GM23338 (cell line): ENCODE measurements around the gene WNT4. TPM values are rescaled to one million over a fixed set of nuclear protein-coding genes. Genes with fewer than 3 reads are reported as not detected.

Experiments
- ATAC-seq: fragments of 200-7000 bp; cut with Tn5 transposase; 3 replicates; pipeline ENCODE4 v1.9.1; 2020
- DNase-seq: peaks from one replicate; pipeline ENCODE4 v3.0.0-alpha.2; 2015; ENCODE audit warnings: low spot score
- H2AFZ ChIP-seq: fragments of 200-600 bp; sonication (generic); 2 replicates; pipeline ENCODE4 v1.8.0; 2016; ENCODE audit warnings: antibody characterized with exemption, mild to moderate bottlenecking, moderate library complexity
- H3F3A ChIP-seq: fragments of 200-600 bp; sonication (generic); replicated peaks from 2 replicates; pipeline ENCODE4 v1.8.0; 2017; ENCODE audit warnings: antibody characterized with exemption, mixed run types, low read depth
- H3K27ac ChIP-seq: fragments of 200-600 bp; sonication (generic); 2 replicates; pipeline ENCODE4 v1.6.1; 2016; ENCODE audit warnings: low read depth
- H3K27me3 ChIP-seq: fragments of 200-600 bp; sonication (generic); 2 replicates; pipeline ENCODE4 v1.8.0; 2016; ENCODE audit warnings: mild to moderate bottlenecking, mixed run types, moderate library complexity; ENCODE audit not compliant: insufficient read depth
- H3K36me3 ChIP-seq: fragments of 200-600 bp; sonication (generic); 2 replicates; pipeline ENCODE4 v1.8.0; 2016; ENCODE audit warnings: mild to moderate bottlenecking; ENCODE audit not compliant: insufficient read depth
- H3K4me1 ChIP-seq: fragments of 200-600 bp; sonication (generic); 2 replicates; pipeline ENCODE4 v1.8.0; 2016; ENCODE audit warnings: mild to moderate bottlenecking, moderate library complexity; ENCODE audit not compliant: insufficient read depth
- H3K4me2 ChIP-seq: fragments of 200-600 bp; sonication (generic); 2 replicates; pipeline ENCODE4 v1.7.1; 2017; ENCODE audit warnings: mixed run types
- H3K4me3 ChIP-seq: fragments of 200-600 bp; sonication (generic); 2 replicates; pipeline ENCODE4 v1.6.1; 2016; ENCODE audit warnings: mixed run types
- H3K79me2 ChIP-seq: fragments of 200-600 bp; sonication (generic); replicated peaks from 2 replicates; pipeline ENCODE4 v1.8.0; 2017; ENCODE audit warnings: mild to moderate bottlenecking; ENCODE audit not compliant: insufficient read depth
- H3K9me2 ChIP-seq: fragments of 200-600 bp; sonication (generic); 2 replicates; pipeline ENCODE4 v1.8.0; 2017; ENCODE audit not compliant: insufficient read depth
- H4K20me1 ChIP-seq: fragments of 200-600 bp; sonication (generic); replicated peaks from 2 replicates; pipeline ENCODE4 v1.8.0; 2017; ENCODE audit warnings: mild to moderate bottlenecking; ENCODE audit not compliant: insufficient read depth
- H3K27ac Mint-ChIP-seq: 2 replicates; pipeline ENCODE4 v1.8.0; 2020; ENCODE audit warnings: inconsistent platforms, mild to moderate bottlenecking, moderate library complexity, mixed read lengths
- H3K27me3 Mint-ChIP-seq: 3 replicates; pipeline ENCODE4 v1.8.0; 2022; ENCODE audit warnings: low read depth, mild to moderate bottlenecking, moderate library complexity, mixed read lengths, inconsistent platforms; ENCODE audit not compliant: insufficient read depth, poor library complexity
- H3K36me3 Mint-ChIP-seq: 3 replicates; pipeline ENCODE4 v1.8.0; 2021; ENCODE audit warnings: low read depth, mild to moderate bottlenecking, inconsistent platforms, moderate library complexity, mixed read lengths
- H3K4me1 Mint-ChIP-seq: 3 replicates; pipeline ENCODE4 v1.8.0; 2020; ENCODE audit warnings: mild to moderate bottlenecking, inconsistent platforms, mixed read lengths
- H3K4me3 Mint-ChIP-seq: 3 replicates; pipeline ENCODE4 v1.8.0; 2021; ENCODE audit warnings: moderate library complexity, mild to moderate bottlenecking, inconsistent platforms, mixed read lengths
- H3K9me3 Mint-ChIP-seq: 3 replicates; pipeline ENCODE4 v1.8.0; 2020; ENCODE audit warnings: moderate library complexity, mild to moderate bottlenecking, inconsistent platforms, mixed read lengths
- CREB1 ChIP-seq: fragments of 250-450 bp; sonication (Bioruptor Pico); IDR thresholded peaks from 2 replicates; pipeline ENCODE4 v1.5.0; 2020; ENCODE audit warnings: low read depth, mild to moderate bottlenecking, moderate library complexity
- CTCF ChIP-seq, 2 experiments: fragments of 200-600 bp in 1 of 2; sonication (generic) in 1 of 2; conservative IDR thresholded peaks; 2 replicates each; pipeline versions ENCODE4 v1.5.1 to v1.6.1; 2016 to 2017; ENCODE audit warnings: antibody characterized with exemption in 2 of 2, low read depth in 2 of 2, mild to moderate bottlenecking in 2 of 2, moderate library complexity in 1 of 2
- ETS1 ChIP-seq: IDR thresholded peaks from 2 replicates; pipeline ENCODE4 v1.6.1; 2016; ENCODE audit warnings: antibody characterized with exemption
- EZH2 ChIP-seq: fragments of 200-600 bp; sonication (generic); IDR thresholded peaks from one replicate; pipeline ENCODE4 v1.8.0; 2017; ENCODE audit warnings: antibody characterized with exemption, mild to moderate bottlenecking, low read depth; ENCODE audit not compliant: unreplicated experiment
- JUNB ChIP-seq: IDR thresholded peaks from one replicate; pipeline ENCODE4 v1.6.1; 2016; ENCODE audit warnings: antibody characterized with exemption; ENCODE audit not compliant: unreplicated experiment
- POLR2AphosphoS5 ChIP-seq: IDR thresholded peaks from 2 replicates; pipeline ENCODE4 v1.6.1; 2016; ENCODE audit warnings: antibody characterized with exemption, low read depth
- REST ChIP-seq: IDR thresholded peaks from one replicate; pipeline ENCODE4 v1.6.1; 2018; ENCODE audit warnings: antibody characterized with exemption; ENCODE audit not compliant: unreplicated experiment
- STAT1 ChIP-seq: IDR thresholded peaks from one replicate; pipeline ENCODE4 v1.6.1; 2016; ENCODE audit warnings: antibody characterized with exemption; ENCODE audit not compliant: unreplicated experiment
- ZNF114 ChIP-seq: fragments of 250-450 bp; sonication (Bioruptor Pico); IDR thresholded peaks from 2 replicates; pipeline ENCODE4 v1.5.0; 2020; ENCODE audit warnings: mild to moderate bottlenecking, moderate library complexity
- ZNF331 ChIP-seq: fragments of 250-450 bp; sonication (Bioruptor Pico); IDR thresholded peaks from 2 replicates; pipeline ENCODE4 v1.5.0; 2020; ENCODE audit warnings: low read depth, mild to moderate bottlenecking, moderate library complexity
- polyA plus RNA-seq: library from polyadenylated mRNA; unstranded; fragments of >200 nt; fragmentation: Nextera tagmentation; extraction: Ambion mirVana; gene quantifications from 2 replicates; pipeline ENCODE4 v1.2.1, GENCODE V29; 2016
- total RNA-seq: library from RNA; depleted of rRNA; stranded (reverse); fragments of >200 nt; shearing (Covaris generic); gene quantifications from 2 replicates; pipeline ENCODE4 v1.2.3, GENCODE V29; 2014

Gene WNT4
- total and polyA plus RNA-seq, 2 experiments from 2014 or later, result 0.59 to 0.79 TPM

GRCh38 chr1:22139066-22139594, 3.8 kb downstream of the WNT4 start:
- Mint-ChIP-seq H3K4me3 (no peak overlapping the region), H3K4me1 (peaks cover 52% of the 10 kb centered on the region), H3K27me3 (peaks cover 38% of the 10 kb centered on the region)

GRCh38 chr1:22137004-22137720, 5.7 kb downstream of the WNT4 start:
- Mint-ChIP-seq H3K4me1 (peaks cover 55% of the 10 kb centered on the region), H3K9me3 (no peaks in the 10 kb centered on the region), H3K27me3 (peaks cover 33% of the 10 kb centered on the region), H3K4me3 (no peak overlapping the region), H3K27ac (no peak overlapping the region), H3K36me3 (no peaks in the 10 kb centered on the region)
- DNase-seq (peak; percentile 65), ATAC-seq (peak; percentile 38)
- H3K27ac ChIP-seq, result no peak overlapping the region
- peak overlapping the region; percentile 65 for H3K4me2 ChIP-seq
- peaks cover 39% of the 10 kb centered on the region for H3K4me1 ChIP-seq
- H2AFZ ChIP-seq, result no peak overlapping the region
- TF ChIP-seq ZNF114, result no peak
- H3K36me3 ChIP-seq, result no peaks in the 10 kb centered on the region
- H3K27me3 ChIP-seq, result peaks cover 25% of the 10 kb centered on the region
- H3K79me2 ChIP-seq, result no peaks in the 10 kb centered on the region
- H4K20me1 ChIP-seq, result no peaks in the 10 kb centered on the region; the same call in 1 of the 2 replicates
- no peaks in the 10 kb centered on the region for H3K9me2 ChIP-seq
- H3K4me3 ChIP-seq, result no peak overlapping the region
- H3F3A ChIP-seq, result peaks cover 8% of the 10 kb centered on the region; the same call in 1 of the 2 replicates

More at GRCh38 chr1:22139066-22139594, 3.8 kb downstream of the WNT4 start:
- no peaks in the 10 kb centered on the region for H3K9me2 ChIP-seq
- H4K20me1 ChIP-seq, result no peaks in the 10 kb centered on the region; the same call in 1 of the 2 replicates
- no peak overlapping the region for H3K4me2 ChIP-seq
- no peaks in the 10 kb centered on the region for H3K36me3 ChIP-seq
- DNase-seq, result no peak
- H3K79me2 ChIP-seq, result no peaks in the 10 kb centered on the region
- Mint-ChIP-seq H3K9me3 (no peaks in the 10 kb centered on the region), H3K36me3 (no peaks in the 10 kb centered on the region; the same call in 2 of the 3 replicates), H3K27ac (no peak overlapping the region)
- TF ChIP-seq CTCF (conservative IDR thresholded peaks at IDR 0.05; ENCODE audit: low read depth in 2 of 2) (no peak), EZH2 (no peak)
- no peak overlapping the region for H3K4me3 ChIP-seq
- H3F3A ChIP-seq, result peaks cover 10% of the 10 kb centered on the region; the same call in 1 of the 2 replicates
- no peak for ATAC-seq
- H3K4me1 ChIP-seq, result peaks cover 35% of the 10 kb centered on the region
- H2AFZ ChIP-seq, result no peak overlapping the region
- no peak overlapping the region for H3K27ac ChIP-seq
- peaks cover 34% of the 10 kb centered on the region for H3K27me3 ChIP-seq

GRCh38 chr1:22133931-22134324, 9.0 kb downstream of the WNT4 start:
- peak; percentile 36 for DNase-seq
- H3K27me3 ChIP-seq, result no peaks in the 10 kb centered on the region
- 0 out of 2 replicates have a peak overlapping the region, but pooled peaks have one; percentile 20 for H3K4me3 ChIP-seq
- H3K4me1 ChIP-seq, result peaks cover 21% of the 10 kb centered on the region
- Mint-ChIP-seq H3K27me3 (peaks cover 14% of the 10 kb centered on the region), H3K4me3 (no peak overlapping the region), H3K9me3 (no peaks in the 10 kb centered on the region; the same call in 2 of the 3 replicates), H3K27ac (no peak overlapping the region), H3K4me1 (peaks cover 35% of the 10 kb centered on the region), H3K36me3 (no peaks in the 10 kb centered on the region)
- H3F3A ChIP-seq, result 0 out of 2 replicates have a peak, but pooled peaks cover 3% of the 10 kb centered on the region
- H3K9me2 ChIP-seq, result no peaks in the 10 kb centered on the region
- no peaks in the 10 kb centered on the region for H3K79me2 ChIP-seq
- no peaks in the 10 kb centered on the region for H3K36me3 ChIP-seq
- no peaks in the 10 kb centered on the region; the same call in 1 of the 2 replicates for H4K20me1 ChIP-seq
- H2AFZ ChIP-seq, result no peak overlapping the region
- H3K4me2 ChIP-seq, result peak overlapping the region; percentile 48; the same call in 1 of the 2 replicates
- ATAC-seq, result peak; percentile 5
- H3K27ac ChIP-seq, result no peak overlapping the region
- TF ChIP-seq REST (no peak), JUNB (no peak), POLR2AphosphoS5 (no peak), STAT1 (no peak), ZNF331 (no peak), CREB1 (CRISPR knock-in tag) (no peak), ETS1 (no peak)
